H1 (cell line): ENCODE measurements around the gene ATP6V0A1. TPM values are rescaled to one million over a fixed set of nuclear protein-coding genes. Genes with fewer than 3 reads are reported as not detected.

Source experiments
- CHD7 ChIP-seq: fragments of 300-600 bp; sonication (generic); IDR thresholded peaks from 2 replicates; pipeline ENCODE4 v1.7.1; 2012; ENCODE audit warnings: low read length, moderate library complexity, mild to moderate bottlenecking, inconsistent platforms; ENCODE audit not compliant: insufficient replicate concordance
- polyA plus RNA-seq, 7 experiments: library from polyadenylated mRNA; depleted of rRNA in 3 of 7; stranded (reverse) in 5 of 7; unstranded in 2 of 7; fragments of >200 nt in 5 of 7; fragments of 200-250 nt in 2 of 7; gene quantifications; 1 replicate in 5 of 7; 2 replicates in 1 of 7; 4 replicates in 1 of 7; pipeline versions ENCODE4 v1.2.1 to v1.2.3, GENCODE V29; 2011 to 2013; ENCODE audit warnings: missing spikeins in 2 of 7, mixed read lengths in 2 of 7
- total RNA-seq: library from RNA; stranded (reverse); fragmentation: NEBNext Ultra II Directional; extraction: Animal tissue kit (Norgen Biotek cat#: 25700); gene quantifications from 2 replicates; pipeline ENCODE4 v1.2.1, GENCODE V29; 2021

The ATP6V0A1 gene
- total and polyA plus RNA-seq, 2 of the 8 experiments (the other 6 are each of a cell fraction or from before 2014, with no cell fraction given): 55.3 to 63.4 TPM

- TF ChIP-seq CHD7: no peak
Measured at GRCh38 chr17:42547001-42547461, 88.4 kb downstream of the ATP6V0A1 start (continued).
